Activated CD4-positive, alpha-beta T cell treated with anti-CD3 and anti-CD28 coated beads for 48 hours (primary cell): ENCODE measurements around the gene PORCN.

Source experiments
- DNase-seq: peaks from one replicate; pipeline ENCODE4 v3.0.0-alpha.2; 2020

Gene PORCN

GRCh38 chrX:48508400-48509244 lies at the start of gene PORCN:
Gene PORCN, plus strand, starts transcription at chrX:48508992. Its CDS starts 829 bp downstream, at chrX:48509821.
- peak; percentile 85 for DNase-seq

- no peak for DNase-seq
Measured at GRCh38 chrX:48459483-48459882, 49.3 kb upstream of the PORCN start.

DNA sequence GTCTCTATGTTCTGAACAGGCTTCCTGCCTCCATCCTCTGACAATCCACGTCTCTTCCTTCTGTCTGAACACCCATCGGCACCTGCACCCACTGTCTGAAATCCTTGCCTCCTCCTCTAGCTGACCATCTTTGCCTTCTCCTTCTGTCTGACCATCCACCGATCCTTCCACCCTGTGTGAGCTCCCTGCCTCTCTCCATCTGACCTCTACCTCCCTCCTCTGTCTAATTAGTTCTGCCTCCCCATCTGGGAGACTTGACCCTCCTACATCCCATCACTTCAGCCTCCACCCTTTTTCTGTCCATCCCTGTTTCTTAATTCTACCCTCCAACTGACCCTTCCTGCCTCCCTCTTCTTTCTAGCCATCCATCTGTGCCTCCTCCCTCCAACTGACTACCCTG lies 48.8 kb upstream of the PORCN start:
- no peak for DNase-seq

- DNase-seq = no peak
Measured at GRCh38 chrX:48460606-48461005, 48.2 kb upstream of the PORCN start.

DNA sequence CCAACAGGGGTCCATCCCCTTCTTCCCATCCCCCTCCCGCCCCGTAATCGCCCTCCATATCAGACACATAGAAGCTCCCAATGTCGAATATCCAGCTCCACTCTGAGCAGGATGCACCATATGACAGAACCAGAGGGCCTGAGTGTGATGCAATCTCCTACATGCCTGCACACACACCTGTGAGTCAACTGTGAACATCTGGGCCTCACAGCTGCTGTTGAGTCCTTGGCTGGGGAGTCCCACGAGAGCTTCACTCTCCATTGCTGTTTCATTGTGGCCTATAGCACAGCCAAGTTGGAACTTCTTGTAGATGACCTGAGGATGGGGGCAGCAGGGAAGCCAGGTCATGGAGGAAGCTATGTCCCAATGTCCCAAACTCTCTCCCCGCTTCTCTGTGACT lies 47.0 kb upstream of the PORCN start:
- DNase-seq = peak; percentile 33

DNA sequence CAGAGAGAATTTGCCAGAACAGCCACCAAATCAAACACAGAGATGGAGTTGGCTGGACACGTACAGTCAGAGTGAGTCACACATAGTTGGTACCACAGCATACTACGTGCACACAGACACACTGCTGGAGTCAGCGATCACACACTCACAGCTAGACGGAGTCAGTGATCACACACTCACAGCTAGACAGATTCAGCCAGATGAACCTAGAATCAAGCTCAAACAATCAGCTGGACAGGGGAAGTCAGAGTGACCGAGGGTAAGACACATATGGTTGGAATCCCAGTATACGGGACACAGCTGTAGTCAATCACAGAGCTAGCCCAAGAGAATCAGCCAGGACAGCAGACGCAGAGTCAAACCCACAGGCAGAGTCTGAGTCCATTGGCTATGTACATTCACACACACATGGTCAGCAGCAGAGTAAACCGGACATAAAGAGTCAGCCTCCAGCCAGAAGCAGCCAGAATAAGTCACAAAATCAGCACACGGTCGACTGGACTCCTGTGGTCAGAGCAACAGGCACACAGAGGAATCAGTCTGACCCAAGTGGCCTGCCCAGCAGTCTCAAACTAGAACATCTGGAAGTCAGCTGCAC lies 43.4 kb upstream of the PORCN start:
- DNase-seq = no peak

DNA sequence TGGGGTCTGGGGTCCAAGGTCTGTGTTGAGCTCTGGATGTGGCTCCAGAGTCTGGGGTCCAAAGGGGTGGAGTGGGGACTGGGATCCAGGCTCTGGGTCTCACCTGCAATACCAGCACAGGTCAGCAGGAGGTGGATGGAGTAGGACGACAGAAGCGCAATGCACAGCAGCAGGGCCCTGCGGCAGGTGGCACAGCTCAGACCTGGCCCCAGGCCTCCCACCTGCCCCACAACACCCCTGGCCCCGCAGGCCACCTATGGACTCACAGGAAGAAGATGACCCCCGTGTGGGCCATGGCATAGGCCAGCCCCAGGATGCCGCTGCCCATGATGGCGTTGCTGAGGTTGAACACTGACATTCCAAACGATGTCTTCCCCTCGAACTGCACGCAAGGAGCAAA lies 42.1 kb upstream of the PORCN start:
- DNase-seq = peak; percentile 70

- no peak for DNase-seq
Measured at GRCh38 chrX:48467281-48467761, 41.5 kb upstream of the PORCN start.

GRCh38 chrX:48468247-48468671 lies 40.5 kb upstream of the PORCN start:
- peak; percentile 71 for DNase-seq

DNA sequence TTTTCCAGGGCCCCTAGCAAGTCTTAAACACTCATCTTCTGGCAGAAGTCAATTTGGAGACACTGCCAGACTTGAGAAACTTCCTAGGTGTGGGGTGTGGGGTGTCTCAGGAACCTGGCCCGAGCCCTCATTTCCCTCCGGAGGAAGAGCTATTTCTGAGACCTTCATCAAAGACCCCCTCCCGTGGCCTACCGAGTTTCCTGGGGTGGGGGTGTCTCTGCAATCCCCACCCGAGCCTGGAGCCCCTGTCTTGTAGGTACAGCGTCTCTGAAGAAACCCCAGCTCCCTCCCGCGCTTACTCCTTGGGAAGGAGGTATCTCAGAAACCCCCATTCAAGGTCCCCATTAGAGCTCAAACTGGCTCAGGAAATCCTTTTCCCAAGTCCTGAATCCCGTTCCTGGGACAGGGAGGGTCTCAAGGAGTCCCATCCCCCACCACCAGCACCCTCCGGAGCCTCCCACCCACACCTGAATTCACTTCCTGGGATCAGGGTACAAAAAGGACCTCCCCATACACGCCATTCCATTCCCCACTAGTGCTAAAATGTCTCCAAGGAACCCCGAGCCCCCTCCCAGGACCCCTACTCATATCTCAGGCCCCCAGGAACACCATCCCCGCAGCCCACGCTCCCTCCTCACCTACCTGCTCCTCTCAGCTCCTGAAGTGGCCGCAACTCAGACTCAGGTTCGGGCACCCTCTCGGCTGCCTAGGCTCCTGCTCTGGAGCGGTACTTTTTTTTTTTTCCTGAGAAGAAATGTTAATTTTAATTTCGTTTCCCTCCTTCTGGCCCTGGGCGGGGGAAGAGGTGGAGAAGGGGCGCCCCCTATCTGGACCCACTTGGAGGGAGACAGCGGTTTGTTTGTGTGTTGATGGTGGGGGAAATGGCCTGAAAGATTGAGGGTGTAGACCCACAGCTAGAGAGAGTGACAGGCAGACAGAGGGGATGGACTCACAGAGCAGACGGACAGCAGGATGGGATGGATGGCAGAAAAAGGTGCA lies 39.8 kb upstream of the PORCN start:
- peak; percentile 58 for DNase-seq

DNA sequence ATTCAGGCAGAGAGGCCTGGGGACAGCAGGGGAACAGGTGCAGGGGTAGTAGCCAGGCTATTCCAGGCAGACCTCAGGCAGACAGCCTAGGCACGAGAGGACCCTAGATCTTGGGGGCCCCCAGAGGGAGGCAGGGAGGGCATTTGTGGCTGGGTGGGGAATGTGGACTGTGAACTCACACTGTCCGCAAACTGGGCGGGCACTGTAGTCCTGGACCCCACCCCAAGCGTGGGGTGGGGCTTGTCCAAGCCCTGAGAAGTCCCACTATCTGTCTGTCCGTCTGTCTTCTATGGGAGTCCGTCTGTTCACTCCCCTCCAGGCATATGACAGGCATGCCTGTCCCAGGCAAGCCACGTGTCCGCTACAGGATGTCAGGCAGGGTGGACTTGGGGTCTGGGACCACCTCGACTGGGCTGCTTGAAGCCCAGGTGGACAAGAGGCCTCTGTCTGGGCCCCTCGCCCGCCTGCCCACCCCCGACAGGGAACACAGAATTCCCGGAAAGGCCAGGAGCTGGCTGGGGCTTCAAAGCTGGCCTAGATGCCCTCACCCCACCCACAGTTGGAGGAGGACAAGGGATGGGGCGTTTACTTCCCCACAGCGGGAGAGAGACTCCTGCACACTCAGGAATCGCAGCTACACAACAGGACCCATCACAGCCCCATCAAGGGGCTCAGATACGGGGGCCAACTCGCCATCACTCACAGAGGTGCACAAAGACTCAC lies 38.5 kb upstream of the PORCN start, which contains the start of gene SLC38A5:
SLC38A5 (minus strand) TSS at position 151 of the 723 bp plus-strand sequence. CDS start 2,336 bp downstream, outside the sequence.
- DNase-seq = no peak

DNA sequence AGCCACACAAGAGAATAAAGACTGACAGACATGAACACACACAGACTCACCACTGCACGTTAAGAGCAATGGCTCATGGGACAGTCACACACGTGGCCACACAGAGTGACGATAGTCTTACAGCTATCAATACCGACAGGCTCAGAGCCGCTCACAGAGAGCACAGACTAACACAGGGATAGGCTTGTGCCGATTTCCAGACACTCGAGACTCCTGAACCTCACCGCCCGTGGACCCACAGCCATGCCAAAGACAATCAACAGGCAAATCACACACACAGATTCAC lies 38.0 kb upstream of the PORCN start:
- no peak for DNase-seq

- DNase-seq = no peak
Measured at GRCh38 chrX:48471504-48471903, 37.3 kb upstream of the PORCN start.

GRCh38 chrX:48472225-48472624 lies 36.6 kb upstream of the PORCN start:
- DNase-seq = no peak

DNA sequence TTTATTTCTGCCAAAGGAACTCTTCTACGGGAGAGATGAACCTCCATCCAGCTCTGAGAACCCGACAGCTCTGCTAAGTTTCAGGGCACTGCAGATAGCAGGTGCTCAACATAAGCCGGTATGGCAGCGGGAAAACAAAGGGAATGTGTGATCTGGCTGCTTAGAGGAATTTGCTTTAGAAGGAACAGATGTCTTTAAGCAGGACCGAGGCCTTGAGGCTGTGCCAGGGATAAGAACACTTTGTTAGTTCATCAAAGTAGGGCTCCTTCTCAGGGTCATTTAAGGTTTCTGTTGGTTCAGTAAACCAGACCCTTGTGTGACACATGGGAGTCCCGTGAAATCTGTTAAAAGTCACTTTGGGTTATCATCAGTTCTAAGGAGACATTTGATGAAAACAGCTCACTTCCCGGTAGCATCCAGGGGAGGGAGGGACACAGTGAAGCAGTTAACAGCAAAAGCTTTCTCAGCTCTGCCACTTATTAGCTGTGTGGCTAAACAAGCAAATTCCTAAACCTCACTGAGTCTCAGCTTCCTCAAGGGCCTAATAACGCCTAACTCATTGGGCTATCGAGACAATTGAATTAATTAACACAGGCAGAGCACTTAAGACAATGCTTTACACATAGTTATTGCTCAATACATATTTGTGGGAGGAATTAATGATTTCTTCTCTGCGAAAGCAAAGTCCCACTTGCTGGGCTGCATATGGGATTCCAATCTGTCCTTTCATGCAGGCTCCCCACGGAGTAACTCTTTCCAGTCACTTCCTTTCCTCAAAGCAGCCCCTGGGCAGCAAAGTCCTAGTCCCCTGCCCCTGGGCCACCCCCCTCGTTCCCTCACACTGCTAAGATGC lies 35.7 kb upstream of the PORCN start:
- DNase-seq = no peak

DNA sequence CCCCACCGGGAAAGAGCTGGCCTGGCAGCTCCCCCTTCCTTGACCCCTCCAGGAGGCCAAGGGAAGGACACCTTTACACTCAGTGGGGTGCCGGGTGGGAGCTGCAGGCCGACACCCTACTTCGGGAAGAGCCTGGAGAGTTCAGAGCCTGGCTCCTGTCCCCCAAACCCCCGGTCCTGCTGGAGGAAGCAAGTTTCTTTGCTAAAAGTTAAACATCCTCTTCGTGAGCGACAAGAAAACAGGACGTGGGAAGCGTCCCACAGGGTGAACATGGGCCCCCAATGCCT lies 35.1 kb upstream of the PORCN start:
- no peak for DNase-seq

- DNase-seq = peak; percentile 34
Measured at GRCh38 chrX:48474127-48474526, 34.7 kb upstream of the PORCN start.

- DNase-seq = no peak
Measured at GRCh38 chrX:48474581-48474980, 34.2 kb upstream of the PORCN start.

DNA sequence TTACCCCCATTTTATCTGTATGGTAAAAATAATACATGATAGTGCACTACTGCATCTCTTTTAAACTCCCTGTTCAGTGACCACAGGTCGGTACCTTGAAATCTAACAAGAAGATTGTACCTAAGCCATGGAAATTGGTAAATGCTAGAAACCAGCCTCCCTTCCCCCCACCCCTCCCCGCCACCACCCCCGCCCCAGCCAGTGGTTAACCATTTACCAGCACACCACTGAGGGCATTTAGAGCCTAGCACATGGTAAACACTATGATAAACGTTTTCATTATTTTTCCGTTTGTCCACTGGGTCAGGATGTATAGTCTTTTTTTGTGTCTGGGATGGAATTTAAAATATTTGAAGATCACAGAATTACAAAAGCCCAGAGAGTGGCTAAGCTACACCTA lies 33.5 kb upstream of the PORCN start:
- no peak for DNase-seq

DNA sequence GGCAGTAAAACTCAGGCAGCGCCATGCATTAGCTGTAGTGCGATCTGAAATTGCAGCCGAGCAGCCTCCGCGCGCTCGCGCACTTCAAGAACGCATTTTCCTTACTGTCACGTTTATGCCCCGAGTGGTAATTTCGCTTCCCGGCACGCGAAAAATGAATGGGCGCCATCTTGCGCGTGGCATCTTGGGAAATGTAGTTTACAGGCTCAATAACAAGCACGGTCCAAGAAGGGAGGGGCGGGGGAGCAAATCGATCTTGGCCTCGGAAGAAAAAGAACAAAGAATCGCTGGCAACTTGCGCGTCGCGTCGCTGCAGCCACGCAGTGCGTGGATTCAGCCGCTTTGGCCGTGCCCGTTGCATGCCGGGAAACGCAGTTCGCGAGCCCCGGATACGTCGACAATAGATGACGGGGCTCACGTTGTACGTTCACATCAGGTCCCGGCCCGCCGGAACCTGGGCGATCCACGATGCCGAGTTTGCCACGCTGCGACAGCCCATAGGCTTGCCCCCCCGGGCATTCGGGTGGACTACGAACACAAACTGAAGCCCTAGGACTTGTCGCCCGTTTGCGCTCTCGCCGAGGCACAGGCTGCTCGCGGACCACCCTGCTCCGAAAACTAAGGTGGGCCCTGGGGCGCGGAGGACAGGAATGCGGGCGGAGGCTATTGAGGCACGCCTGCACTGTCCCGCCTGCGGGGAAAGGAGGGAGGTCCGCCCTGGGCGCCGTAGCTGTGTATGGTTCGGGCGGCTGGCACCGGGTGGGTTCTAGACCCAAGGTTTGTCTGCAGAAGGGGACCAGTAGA lies 32.8 kb upstream of the PORCN start, which contains the start of gene FTSJ1:
FTSJ1 (plus strand) TSS at position 426 of the 804 bp plus-strand sequence. CDS start 1,849 bp downstream, outside the sequence.
- peak; percentile 89 for DNase-seq

DNA sequence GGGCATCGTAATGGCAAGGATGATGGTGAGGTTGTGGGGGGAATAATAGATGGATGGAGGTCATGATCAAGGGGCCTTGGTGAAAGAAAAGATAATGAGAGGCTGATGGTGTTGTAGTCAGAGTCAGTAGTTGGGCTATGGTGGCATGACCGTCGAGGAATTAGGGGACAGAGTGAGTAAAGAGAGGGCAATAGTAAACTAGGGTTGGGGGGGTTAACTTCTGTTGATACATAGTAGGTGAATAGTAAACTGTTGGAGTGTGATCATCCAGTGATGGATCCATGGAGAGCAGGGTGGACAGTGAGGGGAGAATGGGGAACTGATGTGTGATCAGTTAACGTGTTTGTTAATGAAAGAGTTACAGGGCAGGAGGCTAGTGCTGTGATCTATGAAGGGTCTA lies 31.9 kb upstream of the PORCN start:
- no peak for DNase-seq
